ENCODE results near the gene ACSL3.

Gene ACSL3

GRCh38 chr2:222927600-222927999 is 66.8 kb downstream of the ACSL3 start:
- ChIA-PET CTCF (interaction anchor here (1.3 kb wide), 1 partner anchor 24 kb away, joined by 4 read pairs; no protein-coding TSS in a partner anchor), POLR2A (no interaction called here)
- no peaks in the 10 kb centered on the region for H3K27me3 ChIP-seq (replicated peaks in 2 of 5; ENCODE audit: control insufficient read depth in 4 of 5, insufficient read depth in 5 of 5, low read length in 4 of 5)
- H3K27ac ChIP-seq (ENCODE audit: insufficient read depth in 1 of 2, low read depth in 1 of 2, low read length in 2 of 2, poor library complexity in 1 of 2, severe bottlenecking in 2 of 2), result no peak overlapping the region
- H3K4me1 ChIP-seq (ENCODE audit: control extremely low read depth in 1 of 4, control insufficient read depth in 4 of 4, insufficient read depth in 4 of 4, low read length in 3 of 4), result no peaks in the 10 kb centered on the region
- 100% methylated on average over 3 of the region's 5 CpGs for WGBS (ENCODE audit: insufficient coverage)
- no peak for DNase-seq
- no peaks in the 10 kb centered on the region for H3K9me3 ChIP-seq (ENCODE audit: control extremely low read depth in 1 of 5, control insufficient read depth in 4 of 5, insufficient read depth in 2 of 5, low read depth in 1 of 5, low read length in 4 of 5)
- peaks cover 6 to 32% (median 23%) of the 10 kb centered on the region in 4 experiments for H3K36me3 ChIP-seq (ENCODE audit: control insufficient read depth in 4 of 4, insufficient read depth in 4 of 4, low read length in 3 of 4)
- H3K4me3 ChIP-seq (ENCODE audit: control insufficient read depth in 1 of 7, extremely low read depth in 1 of 7, insufficient read depth in 4 of 7, low read depth in 2 of 7, low read length in 6 of 7), result no peak overlapping the region

DNA sequence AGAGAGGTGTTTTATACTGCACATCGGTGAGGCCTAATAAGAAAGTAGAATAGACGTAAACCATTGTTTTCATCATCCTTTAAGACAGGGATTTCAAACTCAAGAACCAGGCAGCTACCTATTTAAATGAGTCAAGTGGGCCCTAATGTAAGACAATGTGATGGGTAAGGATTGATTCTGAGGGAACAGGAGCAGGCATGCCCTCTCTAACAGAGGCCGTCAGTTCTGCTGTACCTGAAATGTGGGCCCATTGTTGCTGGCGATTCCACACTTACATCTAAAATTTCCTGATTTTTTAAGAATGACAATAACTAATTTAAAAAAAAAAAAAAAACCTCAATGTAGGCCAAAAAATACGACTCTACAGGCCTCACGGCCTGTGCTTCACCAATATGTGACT is 67.5 kb downstream of the ACSL3 start:
- Histone ChIP-seq H3K36me3 (ENCODE audit: control insufficient read depth in 4 of 4, insufficient read depth in 4 of 4, low read length in 3 of 4) (peaks cover 10 to 34% (median 22%) of the 10 kb centered on the region in 4 experiments), H3K9me3 (ENCODE audit: control extremely low read depth in 1 of 5, control insufficient read depth in 4 of 5, insufficient read depth in 2 of 5, low read depth in 1 of 5, low read length in 4 of 5) (no peaks in the 10 kb centered on the region), H3K27me3 (replicated peaks in 2 of 5; ENCODE audit: control insufficient read depth in 4 of 5, insufficient read depth in 5 of 5, low read length in 4 of 5) (no peaks in the 10 kb centered on the region), H3K4me3 (ENCODE audit: control insufficient read depth in 1 of 7, extremely low read depth in 1 of 7, insufficient read depth in 4 of 7, low read depth in 2 of 7, low read length in 6 of 7) (no peak overlapping the region), H3K27ac (ENCODE audit: insufficient read depth in 1 of 2, low read depth in 1 of 2, low read length in 2 of 2, poor library complexity in 1 of 2, severe bottlenecking in 2 of 2) (no peak overlapping the region), H3K4me1 (ENCODE audit: control extremely low read depth in 1 of 4, control insufficient read depth in 4 of 4, insufficient read depth in 4 of 4, low read length in 3 of 4) (no peaks in the 10 kb centered on the region)
- WGBS (ENCODE audit: insufficient coverage), result 100% methylated on average over 1 of the region's 6 CpGs
- DNase-seq, result no peak
- ChIA-PET CTCF (interaction anchor here (0.8 to 1.3 kb wide), 2 partner anchors 25 to 27 kb away, joined by 3 to 4 read pairs; no protein-coding TSS in a partner anchor), POLR2A (no interaction called here)

- peaks cover 0 to under 1% (median 0%) of the 10 kb centered on the region in 5 experiments for H3K9me3 ChIP-seq (ENCODE audit: control extremely low read depth in 1 of 5, control insufficient read depth in 4 of 5, insufficient read depth in 2 of 5, low read depth in 1 of 5, low read length in 4 of 5)
- no peaks in the 10 kb centered on the region for H3K27me3 ChIP-seq (replicated peaks in 2 of 5; ENCODE audit: control insufficient read depth in 4 of 5, insufficient read depth in 5 of 5, low read length in 4 of 5)
- peaks cover 18 to 56% (median 31%) of the 10 kb centered on the region in 4 experiments for H3K36me3 ChIP-seq (ENCODE audit: control insufficient read depth in 4 of 4, insufficient read depth in 4 of 4, low read length in 3 of 4)
- no peak overlapping the region for H3K4me3 ChIP-seq (ENCODE audit: control insufficient read depth in 1 of 7, extremely low read depth in 1 of 7, insufficient read depth in 4 of 7, low read depth in 2 of 7, low read length in 6 of 7)
- WGBS (ENCODE audit: insufficient coverage), result 100% methylated on average over 2 of the region's 2 CpGs
- peak in 2 of 3 donors; percentile 20 to 52 for DNase-seq
- CTCF ChIA-PET, result interaction anchor here (0.8 to 1.3 kb wide), 2 partner anchors 9 to 30 kb away, joined by 3 to 5 read pairs; no protein-coding TSS in a partner anchor
- POLR2A ChIA-PET, result interaction anchor here (0.6 kb wide), 1 partner anchor 28 kb away, joined by 3 read pairs; no protein-coding TSS in a partner anchor
- no peaks in the 10 kb centered on the region for H3K4me1 ChIP-seq (ENCODE audit: control extremely low read depth in 1 of 4, control insufficient read depth in 4 of 4, insufficient read depth in 4 of 4, low read length in 3 of 4)
- H3K27ac ChIP-seq (ENCODE audit: insufficient read depth in 1 of 2, low read depth in 1 of 2, low read length in 2 of 2, poor library complexity in 1 of 2, severe bottlenecking in 2 of 2), result no peak overlapping the region
Measured at GRCh38 chr2:222930862-222931261, 70.0 kb downstream of the ACSL3 start.

DNA sequence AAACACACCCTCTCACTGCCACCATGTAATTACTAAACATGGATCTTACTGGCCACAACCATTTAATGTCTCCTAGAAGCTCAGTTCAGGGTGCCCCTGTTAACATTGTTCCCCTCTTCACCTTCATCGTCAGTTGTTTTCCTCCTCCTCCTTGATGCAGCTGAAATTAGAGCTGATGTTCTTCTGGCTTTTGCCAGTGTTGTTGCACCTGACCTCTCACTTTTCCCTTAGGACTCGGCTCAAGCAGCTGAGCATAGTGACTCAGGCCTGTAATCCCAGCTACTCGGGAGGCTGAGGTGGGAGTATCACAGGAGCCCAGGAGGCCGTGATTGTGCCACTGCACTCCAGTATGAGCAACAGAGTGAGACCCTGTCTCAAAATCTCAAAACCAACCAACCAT is 70.8 kb downstream of the ACSL3 start:
- no peak for DNase-seq
- Histone ChIP-seq H3K9me3 (ENCODE audit: control extremely low read depth in 1 of 5, control insufficient read depth in 4 of 5, insufficient read depth in 2 of 5, low read depth in 1 of 5, low read length in 4 of 5) (peaks cover 0 to 4% (median under 1%) of the 10 kb centered on the region in 5 experiments), H3K4me1 (ENCODE audit: control extremely low read depth in 1 of 4, control insufficient read depth in 4 of 4, insufficient read depth in 4 of 4, low read length in 3 of 4) (no peaks in the 10 kb centered on the region), H3K4me3 (ENCODE audit: control insufficient read depth in 1 of 7, extremely low read depth in 1 of 7, insufficient read depth in 4 of 7, low read depth in 2 of 7, low read length in 6 of 7) (no peak overlapping the region), H3K36me3 (ENCODE audit: control insufficient read depth in 4 of 4, insufficient read depth in 4 of 4, low read length in 3 of 4) (peaks cover 21 to 61% (median 36%) of the 10 kb centered on the region in 4 experiments), H3K27ac (ENCODE audit: insufficient read depth in 1 of 2, low read depth in 1 of 2, low read length in 2 of 2, poor library complexity in 1 of 2, severe bottlenecking in 2 of 2) (no peak overlapping the region), H3K27me3 (replicated peaks in 2 of 5; ENCODE audit: control insufficient read depth in 4 of 5, insufficient read depth in 5 of 5, low read length in 4 of 5) (no peaks in the 10 kb centered on the region)
- CTCF ChIA-PET, result interaction anchor here (0.6 to 1.6 kb wide), 5 partner anchors 10 to 223 kb away, joined by 3 to 5 read pairs (median 3); no protein-coding TSS in a partner anchor
- 100% methylated on average over 4 of the region's 4 CpGs for WGBS (ENCODE audit: insufficient coverage)
- POLR2A ChIA-PET, result no interaction called here

- WGBS (ENCODE audit: insufficient coverage), result 100% methylated on average over 1 of the region's 3 CpGs
- POLR2A ChIA-PET, result no interaction called here
- H3K9me3 ChIP-seq (ENCODE audit: control extremely low read depth in 1 of 5, control insufficient read depth in 4 of 5, insufficient read depth in 2 of 5, low read depth in 1 of 5, low read length in 4 of 5), result peaks cover 2 to 16% (median 5%) of the 10 kb centered on the region in 5 experiments
- no peak for DNase-seq
- H3K27ac ChIP-seq (ENCODE audit: insufficient read depth in 1 of 2, low read depth in 1 of 2, low read length in 2 of 2, poor library complexity in 1 of 2, severe bottlenecking in 2 of 2), result no peak overlapping the region
- no peaks in the 10 kb centered on the region for H3K27me3 ChIP-seq (replicated peaks in 2 of 5; ENCODE audit: control insufficient read depth in 4 of 5, insufficient read depth in 5 of 5, low read length in 4 of 5)
- peaks cover 18 to 59% (median 41%) of the 10 kb centered on the region in 4 experiments for H3K36me3 ChIP-seq (ENCODE audit: control insufficient read depth in 4 of 4, insufficient read depth in 4 of 4, low read length in 3 of 4)
- no peak overlapping the region for H3K4me3 ChIP-seq (ENCODE audit: control insufficient read depth in 1 of 7, extremely low read depth in 1 of 7, insufficient read depth in 4 of 7, low read depth in 2 of 7, low read length in 6 of 7)
- H3K4me1 ChIP-seq (ENCODE audit: control extremely low read depth in 1 of 4, control insufficient read depth in 4 of 4, insufficient read depth in 4 of 4, low read length in 3 of 4), result no peaks in the 10 kb centered on the region
- CTCF ChIA-PET, result interaction anchor here (2.1 kb wide), 1 partner anchor 14 kb away, joined by 6 read pairs; no protein-coding TSS in a partner anchor
Measured at GRCh38 chr2:222933458-222933857, 72.6 kb downstream of the ACSL3 start.

DNA sequence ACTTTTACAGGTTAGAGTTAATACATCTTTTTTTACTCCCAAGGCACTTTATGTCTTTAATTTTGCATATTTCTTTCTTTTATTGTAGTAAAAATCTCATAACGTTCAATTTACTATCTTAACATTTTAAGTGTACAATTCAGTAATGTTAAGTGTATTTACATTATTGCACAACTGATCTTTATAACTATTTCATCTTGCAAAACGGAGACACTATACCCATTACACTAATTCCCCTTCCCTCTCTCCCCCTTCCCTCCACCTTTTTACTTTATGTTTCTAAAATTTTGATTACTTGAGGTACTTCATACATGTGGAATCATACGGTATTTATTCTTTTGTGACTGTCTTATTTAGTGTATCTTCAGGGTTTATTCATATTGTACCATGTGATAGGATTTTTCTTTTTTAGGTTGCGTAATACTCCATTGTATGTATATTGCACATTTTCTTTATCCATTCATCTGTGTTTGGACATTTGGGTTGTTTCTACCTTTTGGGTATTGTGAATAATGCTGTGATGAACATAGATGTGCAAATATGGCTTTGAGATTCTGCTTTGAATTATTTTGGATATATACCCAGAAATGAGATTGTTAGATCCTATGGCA is 75.0 kb downstream of the ACSL3 start:
- no peak overlapping the region for H3K27ac ChIP-seq (ENCODE audit: insufficient read depth in 1 of 2, low read depth in 1 of 2, low read length in 2 of 2, poor library complexity in 1 of 2, severe bottlenecking in 2 of 2)
- peaks cover 2 to 24% (median 5%) of the 10 kb centered on the region in 5 experiments for H3K9me3 ChIP-seq (ENCODE audit: control extremely low read depth in 1 of 5, control insufficient read depth in 4 of 5, insufficient read depth in 2 of 5, low read depth in 1 of 5, low read length in 4 of 5)
- no peak overlapping the region for H3K4me3 ChIP-seq (ENCODE audit: control insufficient read depth in 1 of 7, extremely low read depth in 1 of 7, insufficient read depth in 4 of 7, low read depth in 2 of 7, low read length in 6 of 7)
- CTCF ChIA-PET, result no interaction called here
- WGBS (ENCODE audit: insufficient coverage), result no CpG with 5 or more reads among the region's 4 CpGs
- peaks cover 28 to 75% (median 45%) of the 10 kb centered on the region in 4 experiments for H3K36me3 ChIP-seq (ENCODE audit: control insufficient read depth in 4 of 4, insufficient read depth in 4 of 4, low read length in 3 of 4)
- no peaks in the 10 kb centered on the region for H3K4me1 ChIP-seq (ENCODE audit: control extremely low read depth in 1 of 4, control insufficient read depth in 4 of 4, insufficient read depth in 4 of 4, low read length in 3 of 4)
- no peak for DNase-seq
- POLR2A ChIA-PET, result no interaction called here
- H3K27me3 ChIP-seq (replicated peaks in 2 of 5; ENCODE audit: control insufficient read depth in 4 of 5, insufficient read depth in 5 of 5, low read length in 4 of 5), result no peaks in the 10 kb centered on the region

- 95% methylated on average over 3 of the region's 7 CpGs for WGBS (ENCODE audit: insufficient coverage)
- CTCF ChIA-PET, result no interaction called here
- H3K36me3 ChIP-seq (ENCODE audit: control insufficient read depth in 4 of 4, insufficient read depth in 4 of 4, low read length in 3 of 4), result peaks cover 26 to 70% (median 44%) of the 10 kb centered on the region in 4 experiments
Measured at GRCh38 chr2:222936705-222937104, 75.9 kb downstream of the ACSL3 start.

More at GRCh38 chr2:222936705-222937104, 75.9 kb downstream of the ACSL3 start:
- no peaks in the 10 kb centered on the region for H3K4me1 ChIP-seq (ENCODE audit: control extremely low read depth in 1 of 4, control insufficient read depth in 4 of 4, insufficient read depth in 4 of 4, low read length in 3 of 4)
- H3K27ac ChIP-seq (ENCODE audit: insufficient read depth in 1 of 2, low read depth in 1 of 2, low read length in 2 of 2, poor library complexity in 1 of 2, severe bottlenecking in 2 of 2), result no peak overlapping the region
- no peak for DNase-seq
- H3K27me3 ChIP-seq (replicated peaks in 2 of 5; ENCODE audit: control insufficient read depth in 4 of 5, insufficient read depth in 5 of 5, low read length in 4 of 5), result no peaks in the 10 kb centered on the region
- no peak overlapping the region for H3K4me3 ChIP-seq (ENCODE audit: control insufficient read depth in 1 of 7, extremely low read depth in 1 of 7, insufficient read depth in 4 of 7, low read depth in 2 of 7, low read length in 6 of 7)
- H3K9me3 ChIP-seq (ENCODE audit: control extremely low read depth in 1 of 5, control insufficient read depth in 4 of 5, insufficient read depth in 2 of 5, low read depth in 1 of 5, low read length in 4 of 5), result peaks cover 2 to 24% (median 5%) of the 10 kb centered on the region in 5 experiments
- POLR2A ChIA-PET, result no interaction called here

All from common myeloid progenitor, CD34-positive (primary cell).